HepG2 (cell line): ENCODE measurements around the gene RHBDL1. TPM values are rescaled to one million over a fixed set of nuclear protein-coding genes. Genes with fewer than 3 reads are reported as not detected.

Source experiments
- ASH2L ChIP-seq: fragments of 300-600, 200-600 bp; sonication (generic); IDR thresholded peaks from 2 replicates; pipeline ENCODE4 v1.7.0; 2017; ENCODE audit warnings: low read depth, mild to moderate bottlenecking, moderate library complexity, mixed read lengths, low read length; ENCODE audit not compliant: insufficient read length
- GTF3A ChIP-seq: sonication (generic); formaldehyde crosslinking; conservative IDR thresholded peaks from 2 replicates; pipeline ENCODE4 v1.4.0; 2020; ENCODE audit warnings: mild to moderate bottlenecking, missing genetic modification reagents
- HINFP ChIP-seq: sonication (generic); formaldehyde crosslinking; IDR thresholded peaks from 2 replicates; pipeline ENCODE4 v1.4.0; 2020; ENCODE audit warnings: low read depth, mild to moderate bottlenecking, missing genetic modification reagents
- NFAT5 ChIP-seq: sonication (generic); formaldehyde crosslinking; IDR thresholded peaks from 2 replicates; pipeline ENCODE4 v1.4.0; 2020; ENCODE audit warnings: missing genetic modification reagents
- PRMT3 ChIP-seq: sonication (generic); formaldehyde crosslinking; IDR thresholded peaks from 2 replicates; pipeline ENCODE4 v1.8.1; 2022; ENCODE audit warnings: low read depth, mild to moderate bottlenecking, moderate library complexity, missing genetic modification reagents, borderline replicate concordance
- RFX3 ChIP-seq: IDR thresholded peaks from 2 replicates; pipeline ENCODE4 v1.6.1; 2016; ENCODE audit warnings: missing biosample characterization, missing genetic modification reagents
- TEAD2 ChIP-seq: sonication (generic); formaldehyde crosslinking; IDR thresholded peaks from 2 replicates; pipeline ENCODE4 v1.9.0; 2021; ENCODE audit warnings: missing genetic modification reagents
- ZBTB20 ChIP-seq: sonication (generic); formaldehyde crosslinking; IDR thresholded peaks from 2 replicates; pipeline ENCODE4 v1.8.1; 2023; ENCODE audit warnings: missing genetic modification reagents, low read depth, mild to moderate bottlenecking, borderline replicate concordance
- ZEB1 ChIP-seq: IDR thresholded peaks from 2 replicates; pipeline ENCODE4 v1.6.1; 2012; ENCODE audit warnings: mild to moderate bottlenecking, low read depth, inconsistent platforms; ENCODE audit not compliant: insufficient replicate concordance
- ZHX1 ChIP-seq: sonication (generic); formaldehyde crosslinking; IDR thresholded peaks from 2 replicates; pipeline ENCODE4 v1.8.1; 2022; ENCODE audit warnings: low read depth, mild to moderate bottlenecking, missing genetic modification reagents
- ZNF234 ChIP-seq: sonication (generic); formaldehyde crosslinking; conservative IDR thresholded peaks from 2 replicates; pipeline ENCODE4 v1.5.1; 2020; ENCODE audit warnings: mild to moderate bottlenecking, missing genetic modification reagents
- ZNF446 ChIP-seq: sonication (generic); formaldehyde crosslinking; IDR thresholded peaks from 2 replicates; pipeline ENCODE4 v1.5.0; 2020; ENCODE audit warnings: mild to moderate bottlenecking, missing genetic modification reagents
- ZNF503 ChIP-seq: sonication (generic); formaldehyde crosslinking; IDR thresholded peaks from 2 replicates; pipeline ENCODE4 v1.4.0; 2020; ENCODE audit warnings: missing genetic modification reagents
- ZNF576 ChIP-seq: sonication (generic); formaldehyde crosslinking; IDR thresholded peaks from 2 replicates; pipeline ENCODE4 v1.4.0; 2020; ENCODE audit warnings: mild to moderate bottlenecking, missing genetic modification reagents
- ZNF577 ChIP-seq: sonication (generic); formaldehyde crosslinking; IDR thresholded peaks from 2 replicates; pipeline ENCODE4 v1.4.0; 2020; ENCODE audit warnings: mild to moderate bottlenecking, low read depth, missing genetic modification reagents, borderline replicate concordance
- polyA plus RNA-seq, 8 experiments: library from polyadenylated mRNA; depleted of rRNA in 3 of 8; stranded (reverse) in 7 of 8; unstranded in 1 of 8; fragments of >200 nt; fragmentation: Illumina TruSeq in 4 of 8; extraction: Trizol in 4 of 8; gene quantifications; 2 replicates each; pipeline versions ENCODE4 v1.2.1 to v1.2.3, GENCODE V29; 2011 to 2016; ENCODE audit warnings: low read depth in 4 of 8, missing spikeins in 1 of 8, mixed read lengths in 1 of 8; ENCODE audit not compliant: insufficient read depth in 1 of 8
- total RNA-seq, 5 experiments: library from RNA; depleted of rRNA; stranded (reverse); fragments of >200 nt; fragmentation: Illumina TruSeq; extraction: Trizol; gene quantifications; 2 replicates each; pipeline ENCODE4 v1.2.3, GENCODE V29; 2016; ENCODE audit warnings: low read depth in 1 of 5

Gene RHBDL1
- total and polyA plus RNA-seq, 2 of the 13 experiments (the other 11 are each of a cell fraction or from before 2014, with no cell fraction given): 1.8 to 3.8 TPM

- TF ChIP-seq NFAT5: peak; percentile 71; the same call in 1 of the 2 replicates
- 0 out of 2 replicates have a peak, but pooled peaks have one; percentile 21 for TF ChIP-seq ZBTB20 (CRISPR knock-in tag)
- peak; percentile 73; the same call in 1 of the 2 replicates for TF ChIP-seq HINFP (CRISPR knock-in tag)
- TF ChIP-seq ZHX1 (CRISPR knock-in tag): peak; percentile 58; the same call in 1 of the 2 replicates
- 0 out of 2 replicates have a peak, but pooled peaks have one; percentile 36 for TF ChIP-seq TEAD2 (CRISPR knock-in tag)
- peak; percentile 1; the same call in 1 of the 2 replicates for TF ChIP-seq PRMT3 (CRISPR knock-in tag)
- no peak for TF ChIP-seq GTF3A
- no peak for TF ChIP-seq RFX3
- peak; percentile 47 for TF ChIP-seq ASH2L
- TF ChIP-seq ZEB1: no peak
- no peak for TF ChIP-seq ZNF577 (CRISPR knock-in tag)
- TF ChIP-seq ZNF446 (CRISPR knock-in tag): peak; percentile 76; the same call in 1 of the 2 replicates
- TF ChIP-seq ZNF576: 0 out of 2 replicates have a peak, but pooled peaks have one; percentile 40
- no peak for TF ChIP-seq ZNF503 (CRISPR knock-in tag)
- TF ChIP-seq ZNF234 (CRISPR knock-in tag): peak; percentile 62; the same call in 1 of the 2 replicates
These were observed 45.7 kb downstream of the RHBDL1 start, which contains the start of gene ANTKMT (continued) for GRCh38 chr16:720990-721764.
